Measurements from ENCODE around the gene MMAB. TPM values are rescaled to one million over a fixed set of nuclear protein-coding genes. Genes with fewer than 3 reads are reported as not detected.
"Not testable (repeated sequence)": the region's sequence is repeated elsewhere in the genome, so short reads cannot be mapped to it uniquely, and the experiment has no call there.

MMAB gene
- total RNA-seq, 2 experiments from 2014 or later = 43.8 to 44.9 TPM

- Mint-ChIP-seq H3K27me3 (ENCODE audit: low read depth) (peaks cover 22% of the 10 kb centered on the region), H3K9me3 (no peaks in the 10 kb centered on the region), H3K4me3 (no peak overlapping the region), H3K4me1 (ENCODE audit: low read depth) (no peaks in the 10 kb centered on the region), H3K36me3 (ENCODE audit: low read depth) (no peaks in the 10 kb centered on the region), H3K27ac (no peak overlapping the region)
- intact Hi-C loops (cut with micrococcal nuclease) = no loop called here
- CTCF ChIA-PET = interaction anchor here (1.4 kb wide), 1 partner anchor 11 kb away, joined by 3 read pairs; no protein-coding TSS in a partner anchor
- no peak for DNase-seq
These were observed 37.2 kb upstream of the MMAB start for GRCh38 chr12:109610523-109610922.

GRCh38 chr12:109609342-109609741, 36.0 kb upstream of the MMAB start:
- Mint-ChIP-seq H3K27ac (no peak overlapping the region), H3K9me3 (no peaks in the 10 kb centered on the region), H3K4me3 (no peak overlapping the region), H3K4me1 (ENCODE audit: low read depth) (no peaks in the 10 kb centered on the region), H3K27me3 (ENCODE audit: low read depth) (peaks cover 25% of the 10 kb centered on the region), H3K36me3 (ENCODE audit: low read depth) (no peaks in the 10 kb centered on the region)
- DNase-seq = no peak
- CTCF ChIA-PET = interaction anchor here (1.3 to 4.8 kb wide), 2 partner anchors 12 to 14 kb away, joined by 3 to 17 read pairs; no protein-coding TSS in a partner anchor
- intact Hi-C loops (cut with micrococcal nuclease) = no loop called here

- H3K36me3 Mint-ChIP-seq (ENCODE audit: low read depth) = no peaks in the 10 kb centered on the region
- no peaks in the 10 kb centered on the region for H3K4me1 Mint-ChIP-seq (ENCODE audit: low read depth)
- no peak overlapping the region for H3K27ac Mint-ChIP-seq
- H3K4me3 Mint-ChIP-seq = no peak overlapping the region
- H3K27me3 Mint-ChIP-seq (ENCODE audit: low read depth) = peaks cover 25% of the 10 kb centered on the region
- no peaks in the 10 kb centered on the region for H3K9me3 Mint-ChIP-seq
- CTCF ChIA-PET = interaction anchor here (1.3 to 4.8 kb wide), 2 partner anchors 11 to 14 kb away, joined by 3 to 17 read pairs; no protein-coding TSS in a partner anchor
- intact Hi-C loops (cut with micrococcal nuclease) = no loop called here
- no peak for DNase-seq
These were observed 35.5 kb upstream of the MMAB start for GRCh38 chr12:109608793-109609192.

- intact Hi-C loops (cut with micrococcal nuclease) = no loop called here
- H3K27me3 Mint-ChIP-seq (ENCODE audit: low read depth) = peaks cover 24% of the 10 kb centered on the region
- H3K9me3 Mint-ChIP-seq = no peaks in the 10 kb centered on the region
- no peak overlapping the region for H3K27ac Mint-ChIP-seq
- DNase-seq = no peak
- H3K4me3 Mint-ChIP-seq = no peak overlapping the region
- CTCF ChIA-PET = interaction anchor here (0.5 to 4.8 kb wide), 3 partner anchors 11 to 59 kb away, joined by 3 to 17 read pairs (median 3); no protein-coding TSS in a partner anchor
- H3K4me1 Mint-ChIP-seq (ENCODE audit: low read depth) = no peaks in the 10 kb centered on the region
- no peaks in the 10 kb centered on the region for H3K36me3 Mint-ChIP-seq (ENCODE audit: low read depth)
These were observed 35.0 kb upstream of the MMAB start for GRCh38 chr12:109608270-109608669.

GRCh38 chr12:109607618-109608017, 34.3 kb upstream of the MMAB start:
- CTCF ChIA-PET = interaction anchor here (0.5 to 4.8 kb wide), 2 partner anchors 10 to 58 kb away, joined by 3 to 17 read pairs; no protein-coding TSS in a partner anchor
- Mint-ChIP-seq H3K4me1 (ENCODE audit: low read depth) (no peaks in the 10 kb centered on the region), H3K9me3 (no peaks in the 10 kb centered on the region), H3K27ac (no peak overlapping the region), H3K27me3 (ENCODE audit: low read depth) (peaks cover 17% of the 10 kb centered on the region), H3K36me3 (ENCODE audit: low read depth) (no peaks in the 10 kb centered on the region), H3K4me3 (no peak overlapping the region)
- intact Hi-C loops (cut with micrococcal nuclease) = no loop called here
- DNase-seq = no peak

GRCh38 chr12:109606320-109607028, 33.2 kb upstream of the MMAB start:
- no peaks in the 10 kb centered on the region for H3K9me3 Mint-ChIP-seq
- no peaks in the 10 kb centered on the region for H3K4me1 Mint-ChIP-seq (ENCODE audit: low read depth)
- H3K4me3 Mint-ChIP-seq = no peak overlapping the region
- DNase-seq = no peak
- CTCF ChIA-PET = interaction anchor here (4.8 kb wide), 1 partner anchor 9 kb away, joined by 17 read pairs; no protein-coding TSS in a partner anchor
- H3K27ac Mint-ChIP-seq = no peak overlapping the region
- intact Hi-C loops (cut with micrococcal nuclease) = no loop called here
- H3K27me3 Mint-ChIP-seq (ENCODE audit: low read depth) = peaks cover 13% of the 10 kb centered on the region
- no peaks in the 10 kb centered on the region for H3K36me3 Mint-ChIP-seq (ENCODE audit: low read depth)

GRCh38 chr12:109605599-109606228, 32.4 kb upstream of the MMAB start:
- H3K9me3 Mint-ChIP-seq = no peaks in the 10 kb centered on the region
- H3K4me1 Mint-ChIP-seq (ENCODE audit: low read depth) = no peaks in the 10 kb centered on the region
- no peak overlapping the region for H3K27ac Mint-ChIP-seq
- intact Hi-C loops (cut with micrococcal nuclease) = no loop called here
- no peak for DNase-seq
- no peak overlapping the region for H3K4me3 Mint-ChIP-seq
- H3K27me3 Mint-ChIP-seq (ENCODE audit: low read depth) = peaks cover 13% of the 10 kb centered on the region
- CTCF ChIA-PET = interaction anchor here (4.8 kb wide), 1 partner anchor 8 kb away, joined by 17 read pairs; no protein-coding TSS in a partner anchor
- H3K36me3 Mint-ChIP-seq (ENCODE audit: low read depth) = no peaks in the 10 kb centered on the region

GRCh38 chr12:109605016-109605415, 31.7 kb upstream of the MMAB start:
- no peak for DNase-seq
- Mint-ChIP-seq H3K4me3 (no peak overlapping the region), H3K27ac (no peak overlapping the region), H3K9me3 (no peaks in the 10 kb centered on the region), H3K4me1 (ENCODE audit: low read depth) (no peaks in the 10 kb centered on the region), H3K36me3 (ENCODE audit: low read depth) (no peaks in the 10 kb centered on the region), H3K27me3 (ENCODE audit: low read depth) (peaks cover 13% of the 10 kb centered on the region)
- intact Hi-C loops (cut with micrococcal nuclease) = no loop called here
- CTCF ChIA-PET = no interaction called here

GRCh38 chr12:109604132-109604585, 30.9 kb upstream of the MMAB start:
- CTCF ChIA-PET = no interaction called here
- intact Hi-C loops (cut with micrococcal nuclease) = no loop called here
- Mint-ChIP-seq H3K36me3 (ENCODE audit: low read depth) (no peaks in the 10 kb centered on the region), H3K4me3 (no peak overlapping the region), H3K9me3 (no peaks in the 10 kb centered on the region), H3K27ac (no peak overlapping the region), H3K4me1 (ENCODE audit: low read depth) (no peaks in the 10 kb centered on the region), H3K27me3 (ENCODE audit: low read depth) (peaks cover 8% of the 10 kb centered on the region)
- DNase-seq = no peak

- H3K36me3 Mint-ChIP-seq (ENCODE audit: low read depth); H3K4me1 Mint-ChIP-seq (ENCODE audit: low read depth); DNase-seq; intact Hi-C loops (cut with micrococcal nuclease); H3K4me3 Mint-ChIP-seq; H3K27me3 Mint-ChIP-seq (ENCODE audit: low read depth); H3K9me3 Mint-ChIP-seq; H3K27ac Mint-ChIP-seq; CTCF ChIA-PET: not testable (repeated sequence)
These were observed 28.8 kb upstream of the MMAB start for GRCh38 chr12:109602132-109602531.

GRCh38 chr12:109601557-109601956, 28.3 kb upstream of the MMAB start:
- peaks cover 12% of the 10 kb centered on the region for H3K4me1 Mint-ChIP-seq (ENCODE audit: low read depth)
- H3K27me3 Mint-ChIP-seq (ENCODE audit: low read depth) = peaks cover 5% of the 10 kb centered on the region
- CTCF ChIA-PET = interaction anchor here (0.8 kb wide), 1 partner anchor 29 kb away, joined by 4 read pairs; no protein-coding TSS in a partner anchor
- no peaks in the 10 kb centered on the region for H3K36me3 Mint-ChIP-seq (ENCODE audit: low read depth)
- intact Hi-C loops (cut with micrococcal nuclease) = no loop called here
- H3K4me3 Mint-ChIP-seq = no peak overlapping the region
- no peak for DNase-seq
- no peaks in the 10 kb centered on the region for H3K9me3 Mint-ChIP-seq
- no peak overlapping the region for H3K27ac Mint-ChIP-seq

GRCh38 chr12:109600995-109601394, 27.7 kb upstream of the MMAB start:
- CTCF ChIA-PET = interaction anchor here (0.6 to 1.1 kb wide), 3 partner anchors 24 to 176 kb away, joined by 3 to 4 read pairs (median 3); no protein-coding TSS in a partner anchor
- Mint-ChIP-seq H3K27me3 (ENCODE audit: low read depth) (peaks cover 5% of the 10 kb centered on the region), H3K4me1 (ENCODE audit: low read depth) (peaks cover 12% of the 10 kb centered on the region), H3K4me3 (no peak overlapping the region), H3K9me3 (no peaks in the 10 kb centered on the region), H3K27ac (no peak overlapping the region), H3K36me3 (ENCODE audit: low read depth) (no peaks in the 10 kb centered on the region)
- no peak for DNase-seq
- intact Hi-C loops (cut with micrococcal nuclease) = no loop called here
